ENCODE data around the gene BICDL1.

BICDL1 gene

DNA sequence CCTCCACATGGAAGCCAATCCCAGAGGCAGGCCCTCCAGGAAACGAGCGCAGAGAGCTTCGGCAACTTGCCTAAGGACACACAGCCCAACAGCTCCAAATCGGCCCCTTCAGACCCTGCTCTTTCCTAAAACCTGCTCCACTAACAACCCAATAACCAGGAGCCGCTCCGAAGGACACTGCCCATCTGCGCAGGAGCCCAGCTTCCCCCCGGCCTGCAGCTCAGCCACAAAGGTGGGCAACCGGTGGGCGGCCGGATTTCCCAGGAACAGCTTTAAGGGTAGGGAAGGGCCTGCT lies 114.0 kb downstream of the BICDL1 start:
- DNase-seq, result no peak

DNA sequence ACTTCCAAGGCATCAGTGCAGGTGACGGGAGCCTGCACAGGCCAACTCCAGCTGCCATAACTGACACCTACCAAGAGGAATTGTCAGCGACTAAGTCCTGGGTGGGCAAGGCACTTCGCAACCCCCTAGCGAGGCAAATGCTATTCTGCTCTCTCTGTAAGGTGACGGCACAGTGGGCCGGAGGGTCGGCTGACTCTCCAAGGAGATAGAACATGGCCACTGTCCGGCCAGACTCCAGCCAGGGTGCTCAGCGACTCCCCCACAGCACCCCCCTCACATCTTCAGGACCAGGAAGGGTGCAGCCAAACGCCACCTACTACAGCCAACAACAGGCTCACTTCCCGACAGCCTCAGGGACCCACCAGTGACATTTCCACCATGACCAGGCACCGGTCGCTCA lies 114.3 kb downstream of the BICDL1 start:
- no peak for DNase-seq

DNA sequence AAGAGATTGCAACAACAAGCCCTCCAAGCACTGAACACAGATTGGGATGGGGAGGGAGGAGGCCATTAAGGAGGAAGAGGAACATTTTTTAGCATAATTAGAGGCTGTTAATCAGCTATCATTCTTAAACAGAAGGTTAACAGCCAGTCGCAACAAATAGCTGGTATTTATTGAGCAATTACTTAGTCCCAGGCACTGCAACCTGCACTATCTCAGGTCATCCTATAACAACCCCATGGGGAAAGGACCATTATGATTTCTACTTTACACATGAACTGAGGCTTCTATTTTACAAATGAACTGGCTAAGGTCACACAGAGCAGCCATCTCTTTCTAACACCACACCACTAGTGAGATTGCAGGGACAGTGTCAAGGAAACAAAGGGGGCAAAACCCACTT lies 117.1 kb downstream of the BICDL1 start:
- DNase-seq, result no peak

DNA sequence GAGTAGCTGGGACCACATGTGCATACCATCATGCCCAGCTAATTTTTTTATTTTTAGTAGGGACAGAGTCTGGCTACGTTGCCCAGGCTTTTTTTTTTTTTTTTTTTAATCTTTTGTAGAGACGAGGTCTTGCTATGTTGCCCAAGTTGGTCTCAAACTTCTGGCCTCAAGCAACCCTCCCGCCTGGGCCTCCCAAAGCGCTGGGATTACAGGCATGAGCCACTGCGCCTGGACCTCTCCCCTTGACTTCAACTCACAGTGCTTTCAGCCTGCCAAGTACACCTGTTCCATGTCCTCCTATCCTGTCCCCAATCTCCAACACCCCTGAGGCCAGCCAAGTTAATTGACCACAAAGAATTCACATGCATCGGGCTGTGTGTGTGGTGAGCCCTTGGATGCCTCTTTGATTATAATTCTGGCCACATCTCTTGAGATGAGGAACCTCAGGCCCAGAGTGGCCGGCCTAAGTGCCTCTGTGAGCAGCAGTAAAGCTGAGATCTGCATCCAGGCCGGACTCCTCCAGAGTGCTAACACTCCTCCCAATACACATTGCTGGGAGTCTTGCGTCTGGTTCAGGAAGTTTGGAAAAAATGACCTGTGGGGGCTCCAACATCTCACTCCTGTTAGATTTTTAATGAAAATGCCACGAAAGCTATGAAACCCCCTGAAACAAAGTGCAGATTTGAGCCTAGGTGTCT lies 120.7 kb downstream of the BICDL1 start:
- DNase-seq, result no peak

DNA sequence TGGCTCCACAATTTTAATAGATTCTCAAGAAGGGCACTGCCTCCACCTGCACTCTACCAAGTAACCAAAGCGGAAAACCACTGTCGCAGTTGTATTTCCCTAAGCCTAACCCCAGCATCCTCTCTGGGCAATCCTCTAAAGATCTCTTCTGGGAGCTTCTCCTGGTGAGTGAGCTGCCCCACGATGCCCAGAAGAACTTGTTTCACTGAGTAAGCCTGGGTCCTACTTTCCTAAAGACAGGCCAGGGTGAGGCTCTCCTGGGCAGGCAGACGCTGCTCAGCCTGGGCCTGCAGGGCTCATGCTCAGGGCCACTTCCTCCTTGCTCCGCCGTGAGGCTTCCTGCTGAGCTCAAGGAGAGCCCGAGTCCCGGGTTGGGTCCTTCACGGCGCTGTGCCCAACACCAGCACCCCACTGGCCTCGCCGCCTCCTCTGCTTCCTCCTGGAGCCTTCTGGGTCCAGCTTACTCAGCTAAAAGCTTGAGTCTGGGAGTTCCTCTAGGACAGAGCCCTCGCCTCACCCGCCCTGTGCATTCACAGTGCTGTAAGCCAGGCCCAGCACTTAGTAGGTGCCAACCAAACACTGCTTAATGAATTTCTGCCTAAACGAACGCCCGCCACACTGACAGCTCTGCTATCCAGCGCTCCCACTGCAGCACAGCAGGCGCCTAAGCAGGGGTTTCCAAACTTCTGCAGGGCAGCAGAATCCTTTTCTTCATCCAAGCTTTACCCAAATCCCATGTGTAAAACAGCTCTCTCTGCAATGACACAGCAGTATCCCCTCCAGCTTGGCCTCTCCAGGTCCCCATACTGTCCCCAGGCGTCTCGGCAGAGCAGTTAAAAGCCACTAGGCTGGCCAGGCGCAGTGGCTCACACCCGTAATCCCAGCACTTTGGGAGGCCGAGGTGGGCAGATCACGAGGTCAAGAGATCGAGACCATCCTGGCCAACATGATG lies 121.8 kb downstream of the BICDL1 start:
- peak; percentile 62 for DNase-seq

DNA sequence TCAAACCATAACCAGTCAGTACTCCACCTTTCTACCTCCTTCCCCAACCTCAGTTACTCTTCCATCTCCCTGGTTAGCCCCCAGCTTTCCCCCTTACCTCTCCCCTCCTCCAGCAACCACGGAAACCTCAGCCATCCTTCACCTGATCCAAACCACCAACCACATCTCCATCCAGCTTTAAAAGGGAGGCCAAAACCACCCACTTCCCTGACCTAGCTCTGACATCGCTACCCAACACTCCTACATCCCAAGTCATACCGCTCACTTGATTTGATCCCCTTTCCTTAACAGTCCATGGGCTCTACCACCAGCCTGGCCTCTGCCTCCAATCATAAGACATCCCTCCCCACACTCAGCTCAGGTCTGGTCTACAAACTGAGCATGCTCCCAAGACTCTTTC lies 126.0 kb downstream of the BICDL1 start:
- no peak for DNase-seq

DNA sequence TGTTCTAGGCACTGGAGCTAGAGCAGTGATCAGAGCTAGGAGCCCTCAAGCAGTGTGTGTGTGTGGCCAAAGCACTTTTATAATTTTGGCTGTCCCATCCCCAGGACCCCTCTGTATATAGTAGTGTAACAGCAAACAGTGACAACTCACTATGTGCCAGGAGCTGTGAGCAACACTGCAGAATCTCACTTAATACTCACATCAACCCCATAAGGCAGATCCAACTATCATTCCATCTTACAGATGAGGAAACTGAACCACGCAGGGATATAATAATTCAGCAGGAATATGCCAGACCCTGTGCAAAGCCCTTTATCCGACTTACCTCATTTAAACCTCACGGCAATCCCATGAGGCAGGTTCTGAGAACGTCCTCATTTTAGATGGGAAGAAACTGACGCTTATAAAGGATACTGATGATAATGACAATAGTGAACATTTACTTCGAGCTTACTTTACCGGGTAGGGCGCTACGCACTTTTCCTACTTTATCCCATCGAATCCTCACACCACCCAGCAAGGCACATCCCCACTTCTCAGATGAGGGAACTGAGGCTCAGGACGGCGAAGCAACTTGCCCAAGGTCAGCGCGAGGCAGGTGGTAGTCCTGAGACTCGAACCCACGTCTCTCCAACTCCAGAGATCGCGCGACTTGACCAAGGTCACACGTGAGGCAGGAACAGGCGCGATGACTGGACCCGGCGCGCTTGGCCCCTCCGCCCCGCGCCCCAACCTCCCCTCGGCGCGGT lies 126.8 kb downstream of the BICDL1 start:
- peak; percentile 67 for DNase-seq

DNA sequence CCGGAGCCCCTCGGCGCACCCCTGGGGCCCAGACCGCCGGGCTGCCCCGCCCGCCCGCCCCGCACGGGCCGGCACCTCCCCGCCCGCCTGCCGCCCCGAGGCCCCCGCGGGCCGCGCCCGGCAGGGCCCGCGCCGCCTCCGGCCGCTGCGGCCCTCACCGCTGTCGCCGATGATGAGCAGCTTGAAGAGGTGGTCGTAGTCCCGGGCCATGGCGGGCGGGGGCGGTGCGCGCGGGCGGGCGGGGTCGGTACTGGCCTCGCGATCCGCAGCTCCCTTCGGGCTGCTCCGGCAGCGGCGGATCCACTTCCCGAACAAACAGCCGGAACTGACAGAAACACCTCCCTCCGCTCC lies 127.4 kb downstream of the BICDL1 start, which contains the start of gene RAB35:
Gene RAB35, minus strand, starts transcription at position 313 of the 351 bp plus-strand sequence. Its CDS starts 103 bp downstream, at position 210.
- no peak for DNase-seq

DNA sequence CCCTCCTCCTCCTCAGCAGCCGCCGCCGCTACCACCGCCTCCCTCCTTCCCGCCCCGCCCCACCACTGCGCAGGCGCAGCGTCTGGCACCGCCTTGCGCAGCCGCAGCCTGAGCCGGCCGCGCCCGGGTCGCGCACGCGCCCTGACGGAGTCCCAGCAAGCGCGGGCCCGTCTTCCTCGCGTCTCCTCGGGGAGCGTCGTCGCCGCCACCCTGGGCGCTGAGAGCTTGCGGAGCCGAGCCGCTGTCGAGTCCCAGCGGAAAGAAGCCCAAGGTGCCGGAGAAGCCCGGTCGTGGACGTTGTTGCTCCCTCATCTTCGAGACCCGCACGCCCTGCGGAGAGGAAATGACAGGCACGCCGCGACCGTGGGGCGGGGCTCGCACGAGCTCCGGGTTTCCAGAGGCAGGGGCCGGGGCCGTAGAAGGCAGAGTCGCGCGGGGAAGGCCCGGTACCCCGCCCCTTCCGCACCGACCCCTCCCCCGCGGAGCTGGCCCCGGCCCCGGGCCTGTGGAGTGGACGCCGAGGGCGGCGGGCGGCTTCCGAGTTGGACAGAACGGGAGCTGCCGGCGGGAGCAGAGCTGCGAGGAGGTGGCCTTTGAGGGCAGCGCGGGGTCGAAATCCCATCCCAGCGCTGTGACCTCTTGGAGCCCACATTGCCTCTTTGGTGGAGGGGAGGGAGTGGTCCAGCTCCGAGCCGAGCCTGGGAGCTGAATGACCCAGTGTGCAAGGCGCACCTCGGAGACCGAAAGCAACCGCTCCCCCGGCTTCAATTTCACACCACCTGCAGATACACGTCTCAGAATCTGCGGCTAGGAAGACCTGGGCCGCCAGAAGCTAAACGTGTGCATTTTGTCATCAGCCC lies 128.0 kb downstream of the BICDL1 start:
- peak; percentile 99 for DNase-seq

DNA sequence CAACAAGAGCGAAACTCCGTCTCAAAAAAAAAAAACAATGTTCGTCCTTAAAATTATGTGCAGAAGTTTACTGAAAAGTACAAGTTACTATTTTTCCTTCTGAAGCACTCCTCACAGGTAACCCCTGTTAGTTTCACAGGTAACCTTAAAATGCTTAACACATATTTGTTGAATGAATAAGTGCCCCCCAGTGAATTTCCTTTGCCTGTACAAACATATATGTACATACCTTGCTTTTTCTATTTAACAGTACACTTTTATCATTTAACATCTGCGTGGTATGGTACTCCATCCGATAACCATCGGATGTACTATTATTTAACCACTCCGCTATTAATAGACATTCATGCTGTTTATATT lies 128.9 kb downstream of the BICDL1 start:
- no peak for DNase-seq

DNA sequence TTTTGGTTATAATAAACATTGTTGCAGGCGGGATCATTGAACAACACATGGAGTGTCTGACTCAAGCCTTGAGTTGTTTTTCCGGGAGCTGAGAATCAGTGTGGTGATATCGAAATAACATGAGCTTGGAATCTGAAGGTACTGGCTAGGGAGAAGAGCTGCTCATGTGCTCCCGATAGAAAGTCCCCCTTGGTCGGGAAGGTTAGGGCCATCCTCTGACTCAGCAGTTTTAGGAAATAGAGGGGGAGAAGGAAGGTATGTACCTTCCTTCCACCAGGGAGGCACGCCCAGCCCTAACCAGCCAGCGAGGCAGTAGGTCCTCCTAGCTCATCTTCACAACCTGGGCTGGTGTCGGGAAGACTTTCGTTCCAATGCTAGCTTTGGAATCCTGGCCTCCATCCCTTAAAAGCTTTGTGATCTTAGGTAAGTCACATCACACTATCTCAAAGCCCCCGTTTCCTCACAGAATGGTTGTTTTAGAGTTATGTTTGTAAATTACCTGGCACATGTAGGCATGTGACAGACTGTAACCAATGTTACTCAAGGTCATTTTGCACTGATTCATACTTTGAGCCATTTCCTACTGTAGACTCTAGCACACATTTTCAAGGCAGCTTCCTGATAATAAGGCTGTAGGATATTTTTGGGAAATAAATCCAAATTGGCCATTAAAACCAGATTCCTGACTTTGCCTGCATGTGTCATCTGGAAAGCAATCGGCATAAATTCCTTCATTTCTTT lies 129.5 kb downstream of the BICDL1 start:
- no peak for DNase-seq

DNA sequence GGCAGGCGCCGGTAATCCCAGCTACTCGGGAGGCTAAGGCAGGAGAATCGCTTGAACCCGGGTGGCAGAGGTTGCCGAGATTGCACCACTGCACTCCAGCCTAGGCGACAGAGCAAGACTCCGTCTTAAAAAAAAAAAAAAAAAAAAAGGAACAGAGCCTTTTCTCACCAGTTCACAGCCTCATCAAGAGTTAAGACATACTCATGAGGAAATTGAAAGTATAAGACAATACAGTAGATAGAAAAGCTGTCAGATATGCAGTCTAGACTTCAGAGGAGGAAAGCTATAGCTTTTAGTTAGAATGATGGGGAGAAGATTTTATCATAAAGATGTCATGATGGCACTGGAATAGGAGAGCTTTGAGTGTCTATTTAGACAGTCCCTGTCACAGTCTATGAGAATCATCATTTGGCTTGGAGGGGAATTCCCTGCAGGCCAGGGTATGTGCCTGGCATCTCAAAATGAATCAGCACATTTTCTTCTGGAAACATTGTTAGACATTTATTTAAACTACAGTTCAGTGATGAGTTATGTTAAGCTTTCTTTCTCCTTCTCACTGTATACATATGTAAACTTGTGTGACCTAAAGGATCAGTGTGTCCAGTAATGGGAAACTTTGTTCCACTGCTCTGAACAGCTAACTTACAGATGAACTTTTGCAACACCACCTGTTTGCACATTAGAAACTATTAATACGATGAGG lies 130.4 kb downstream of the BICDL1 start:
- DNase-seq, result peak; percentile 60

DNA sequence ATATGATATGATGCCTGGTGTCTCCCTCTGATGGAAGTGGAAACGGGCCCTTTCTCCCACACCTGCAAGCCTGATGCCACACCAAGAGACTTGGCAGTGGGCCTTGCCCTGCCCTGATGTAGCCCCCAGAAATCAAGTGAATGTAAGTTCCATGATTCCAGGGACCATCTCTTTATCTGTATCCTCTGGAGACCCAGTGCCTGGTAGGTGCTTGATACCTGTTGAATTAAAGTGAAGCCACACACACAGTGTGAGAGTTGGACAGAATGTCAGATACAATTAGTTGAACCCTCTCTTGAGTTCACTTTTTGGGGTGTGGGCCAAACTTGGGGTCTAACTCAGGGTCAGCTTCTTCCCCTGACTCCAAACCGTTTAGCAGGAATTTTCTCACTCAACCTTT lies 132.3 kb downstream of the BICDL1 start:
- no peak for DNase-seq

DNA sequence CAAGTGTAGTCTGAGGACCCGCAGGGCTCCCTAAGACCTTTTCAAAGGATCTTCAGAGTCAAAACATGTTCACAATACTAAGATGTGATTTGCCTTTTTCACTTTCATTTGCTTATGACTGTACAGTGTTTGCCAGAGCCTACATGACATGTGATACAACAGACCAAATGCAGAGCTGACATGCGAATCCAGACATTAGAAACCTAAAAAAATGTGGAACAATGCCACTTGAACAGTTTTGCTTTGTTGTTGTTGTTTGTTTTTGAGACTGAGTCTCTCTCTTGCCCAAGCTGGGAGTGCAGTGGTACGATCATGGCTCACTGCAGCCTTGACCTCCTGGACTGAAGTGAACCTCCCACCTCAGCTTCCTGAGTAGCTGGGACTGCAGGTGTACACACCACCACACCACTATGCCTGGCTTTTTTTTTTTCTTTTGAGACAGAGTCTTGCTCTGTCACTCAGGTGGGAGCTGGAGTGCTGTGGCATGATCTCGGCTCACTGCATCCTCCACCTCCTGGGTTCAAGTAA lies 132.8 kb downstream of the BICDL1 start:
- DNase-seq, result peak; percentile 33

DNA sequence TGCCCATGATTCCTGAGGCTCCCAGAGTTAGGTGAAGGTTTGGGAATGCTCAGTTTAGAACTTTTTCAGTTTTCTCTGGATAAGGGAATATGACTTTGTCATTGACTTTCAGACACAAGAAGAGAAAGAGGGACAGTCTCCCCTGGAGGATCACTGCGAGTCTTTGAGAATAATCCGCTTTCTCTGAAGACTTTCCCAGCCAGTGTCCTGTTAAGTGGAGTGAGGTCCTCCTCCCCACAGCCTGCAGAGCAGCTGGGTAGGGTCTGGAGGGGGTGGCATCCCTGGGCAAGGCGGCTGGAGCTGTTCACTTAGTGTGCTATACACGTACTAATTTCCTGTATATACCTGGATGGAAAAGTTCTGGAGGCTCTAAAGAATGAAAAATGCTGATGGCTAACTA lies 136.0 kb downstream of the BICDL1 start:
- no peak for DNase-seq

DNA sequence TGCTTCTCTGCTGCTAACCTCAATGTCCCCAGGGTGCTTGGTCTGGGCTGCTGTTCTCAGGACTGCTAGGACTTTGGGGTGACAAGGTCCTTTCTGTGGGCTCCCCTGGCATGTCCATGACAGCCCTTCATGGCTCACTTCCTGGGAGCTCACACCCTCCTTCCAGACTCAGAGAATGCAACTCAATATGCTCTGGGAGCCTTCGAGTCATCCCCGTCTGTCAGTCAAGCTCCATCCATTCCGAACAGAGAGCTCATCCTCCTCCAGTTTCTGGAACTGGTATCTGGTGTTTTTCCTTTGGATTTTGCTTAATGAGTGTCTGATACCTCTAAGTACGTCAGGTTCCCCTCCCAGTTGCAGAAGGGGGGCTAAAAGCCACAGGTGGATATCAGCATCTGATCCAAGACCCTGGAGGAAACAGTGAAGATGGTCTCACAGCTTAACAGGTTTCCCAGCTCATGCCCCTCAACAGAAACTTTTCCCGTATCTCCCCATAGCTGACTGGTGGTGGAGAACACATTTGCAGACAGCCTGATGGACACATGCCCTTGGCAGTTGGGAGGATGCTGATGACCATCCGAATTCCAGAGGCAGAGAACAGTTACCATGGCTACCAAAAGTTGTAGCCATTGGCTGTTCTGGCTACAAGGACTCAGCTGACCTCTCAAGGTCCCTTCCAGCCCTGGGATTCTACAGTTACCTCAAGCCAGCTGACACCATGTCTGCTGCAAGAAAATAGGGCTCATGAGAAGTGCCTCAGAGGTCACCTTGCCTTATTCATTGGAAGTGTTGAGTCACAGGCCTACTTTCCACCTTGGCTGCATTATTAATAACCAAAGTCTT lies 137.0 kb downstream of the BICDL1 start:
- DNase-seq, result peak; percentile 44

DNA sequence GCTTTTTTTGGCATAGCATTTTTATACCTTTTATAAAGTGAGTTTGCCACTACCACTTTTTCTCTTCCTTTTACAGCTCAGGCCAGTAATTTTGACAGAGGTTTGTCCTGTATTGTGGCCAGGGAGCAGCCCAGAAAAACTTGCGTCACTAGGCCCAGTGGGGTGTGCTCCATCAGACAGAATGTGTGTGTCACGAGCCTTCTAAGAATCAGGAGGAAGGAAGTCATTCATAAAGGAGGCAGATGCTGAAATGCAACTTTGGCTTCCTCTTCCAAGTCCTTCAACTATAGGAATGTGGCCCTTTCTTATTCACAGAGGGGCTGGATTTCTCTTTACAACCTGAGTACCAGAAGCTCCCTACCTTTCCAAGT lies 137.6 kb downstream of the BICDL1 start:
- no peak for DNase-seq

DNA sequence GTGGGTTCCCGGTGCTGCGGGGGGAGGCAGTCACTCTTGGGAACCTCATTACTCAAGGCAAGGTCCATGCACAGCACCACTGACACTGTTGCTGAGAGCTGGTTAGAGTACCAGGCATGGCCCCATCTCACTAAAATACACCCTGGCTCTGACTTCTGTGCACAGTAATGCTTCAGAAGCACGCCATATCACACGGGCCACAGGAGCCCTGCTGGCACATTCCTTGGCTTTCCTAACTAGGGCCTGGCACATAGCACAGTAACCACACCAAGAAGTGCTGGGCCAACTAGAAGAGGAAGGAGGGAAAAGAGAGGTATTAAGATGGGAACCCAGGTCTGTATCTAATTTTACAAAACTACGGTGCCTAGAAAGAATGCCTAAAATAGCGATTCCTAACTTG lies 141.0 kb downstream of the BICDL1 start:
- no peak for DNase-seq

DNA sequence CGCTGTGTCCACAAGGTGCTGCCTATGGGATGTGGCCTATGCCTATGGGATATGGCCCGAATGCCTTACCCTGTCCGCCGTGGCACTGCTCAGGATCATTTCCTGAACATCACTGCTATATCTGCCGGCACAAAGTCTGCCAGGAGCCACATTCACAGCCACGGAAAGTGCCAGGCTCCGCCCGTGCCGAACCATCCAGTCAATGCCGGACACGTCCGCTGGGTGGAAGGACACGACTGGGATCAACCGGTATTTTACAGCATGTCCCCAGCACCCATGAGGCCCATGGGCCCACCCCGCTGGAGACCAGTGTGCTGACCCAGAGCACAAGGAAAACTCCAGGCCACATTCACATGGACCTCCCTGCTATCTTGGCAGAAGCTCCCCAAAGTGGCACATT lies 142.1 kb downstream of the BICDL1 start:
- no peak for DNase-seq
